Measurements from ENCODE around the gene SLC16A12.

The SLC16A12 gene, protein sequence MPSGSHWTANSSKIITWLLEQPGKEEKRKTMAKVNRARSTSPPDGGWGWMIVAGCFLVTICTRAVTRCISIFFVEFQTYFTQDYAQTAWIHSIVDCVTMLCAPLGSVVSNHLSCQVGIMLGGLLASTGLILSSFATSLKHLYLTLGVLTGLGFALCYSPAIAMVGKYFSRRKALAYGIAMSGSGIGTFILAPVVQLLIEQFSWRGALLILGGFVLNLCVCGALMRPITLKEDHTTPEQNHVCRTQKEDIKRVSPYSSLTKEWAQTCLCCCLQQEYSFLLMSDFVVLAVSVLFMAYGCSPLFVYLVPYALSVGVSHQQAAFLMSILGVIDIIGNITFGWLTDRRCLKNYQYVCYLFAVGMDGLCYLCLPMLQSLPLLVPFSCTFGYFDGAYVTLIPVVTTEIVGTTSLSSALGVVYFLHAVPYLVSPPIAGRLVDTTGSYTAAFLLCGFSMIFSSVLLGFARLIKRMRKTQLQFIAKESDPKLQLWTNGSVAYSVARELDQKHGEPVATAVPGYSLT

DNA sequence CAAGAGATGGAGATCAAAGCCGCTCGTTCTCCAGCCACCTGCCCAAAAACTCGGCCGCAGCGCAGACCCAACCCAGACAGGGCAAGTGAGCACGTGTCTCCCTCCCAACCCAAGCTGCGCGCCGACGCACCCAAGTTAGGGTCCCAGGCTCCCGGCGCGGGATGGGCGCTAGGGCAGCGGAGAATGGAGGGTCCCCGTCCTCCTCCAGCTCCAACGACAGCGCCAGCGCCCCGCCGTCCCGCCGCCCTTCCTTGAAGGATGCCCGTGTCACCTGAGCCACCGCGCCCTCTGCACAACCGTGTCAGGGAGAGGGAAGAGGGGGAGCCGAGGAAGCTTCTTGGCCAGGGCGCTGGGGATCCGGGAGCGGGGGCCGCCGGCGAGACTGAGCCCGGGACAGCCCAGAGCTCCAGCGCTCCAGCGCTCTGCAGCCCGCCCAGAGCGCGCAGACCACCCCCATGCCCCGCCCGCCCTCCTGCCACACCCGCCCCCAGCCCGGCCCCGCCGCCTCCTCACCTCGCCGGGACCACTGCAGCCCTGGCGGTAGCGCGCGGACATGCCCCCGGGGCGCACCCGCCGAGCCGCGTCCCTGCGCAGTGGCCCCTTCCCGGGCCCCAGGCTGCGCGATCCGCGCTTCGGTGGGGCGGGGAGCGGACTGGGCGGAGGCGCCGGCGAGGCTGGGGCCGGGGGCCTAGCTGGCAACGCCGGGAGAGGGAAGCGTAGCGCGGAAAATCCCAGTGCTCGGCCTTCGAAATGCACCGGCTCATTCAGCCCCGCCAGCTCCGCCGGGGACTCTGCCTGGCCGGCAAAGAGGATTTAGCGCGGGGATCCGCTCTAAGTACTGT, at the start of gene SLC16A12:
Gene SLC16A12 (minus strand): TSS at position 424 of the 842 bp plus-strand sequence. CDS start 73,016 bp downstream, outside the sequence.
- TF ChIP-seq ZFX (IDR thresholded peaks at IDR 0.05) = no peak
- TF ChIP-seq, protein P1, sequence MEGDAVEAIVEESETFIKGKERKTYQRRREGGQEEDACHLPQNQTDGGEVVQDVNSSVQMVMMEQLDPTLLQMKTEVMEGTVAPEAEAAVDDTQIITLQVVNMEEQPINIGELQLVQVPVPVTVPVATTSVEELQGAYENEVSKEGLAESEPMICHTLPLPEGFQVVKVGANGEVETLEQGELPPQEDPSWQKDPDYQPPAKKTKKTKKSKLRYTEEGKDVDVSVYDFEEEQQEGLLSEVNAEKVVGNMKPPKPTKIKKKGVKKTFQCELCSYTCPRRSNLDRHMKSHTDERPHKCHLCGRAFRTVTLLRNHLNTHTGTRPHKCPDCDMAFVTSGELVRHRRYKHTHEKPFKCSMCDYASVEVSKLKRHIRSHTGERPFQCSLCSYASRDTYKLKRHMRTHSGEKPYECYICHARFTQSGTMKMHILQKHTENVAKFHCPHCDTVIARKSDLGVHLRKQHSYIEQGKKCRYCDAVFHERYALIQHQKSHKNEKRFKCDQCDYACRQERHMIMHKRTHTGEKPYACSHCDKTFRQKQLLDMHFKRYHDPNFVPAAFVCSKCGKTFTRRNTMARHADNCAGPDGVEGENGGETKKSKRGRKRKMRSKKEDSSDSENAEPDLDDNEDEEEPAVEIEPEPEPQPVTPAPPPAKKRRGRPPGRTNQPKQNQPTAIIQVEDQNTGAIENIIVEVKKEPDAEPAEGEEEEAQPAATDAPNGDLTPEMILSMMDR (conservative IDR thresholded peaks at IDR 0.05) = no peak

DNA sequence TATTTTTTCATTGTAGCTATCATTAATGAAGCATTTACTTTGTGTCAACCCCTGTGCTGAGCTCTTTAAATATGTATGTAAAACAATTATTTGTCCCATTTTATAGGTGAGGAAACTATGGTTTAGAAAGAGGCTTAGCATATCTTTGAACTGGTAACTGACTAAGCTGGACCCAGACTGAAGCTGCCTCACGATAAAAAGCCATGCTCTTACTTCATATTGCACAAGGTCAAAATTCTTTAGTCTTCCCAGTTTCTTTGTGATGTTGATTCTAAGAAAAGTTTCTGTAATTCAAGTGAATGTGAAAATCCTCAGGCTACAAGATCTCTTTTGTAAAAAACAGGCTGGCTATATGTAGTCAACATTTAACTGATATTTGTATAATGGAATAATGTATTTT, 46.6 kb upstream of the SLC16A12 start:
- TF ChIP-seq, protein P1 (conservative IDR thresholded peaks at IDR 0.05) = no peak
- TF ChIP-seq ZFX (IDR thresholded peaks at IDR 0.05) = no peak
- H3K27ac ChIP-seq = no peak overlapping the region

More for the DNA sequence above, at the start of gene SLC16A12:
- no peak within 1 kb of the TSS for H3K27ac ChIP-seq

DNA sequence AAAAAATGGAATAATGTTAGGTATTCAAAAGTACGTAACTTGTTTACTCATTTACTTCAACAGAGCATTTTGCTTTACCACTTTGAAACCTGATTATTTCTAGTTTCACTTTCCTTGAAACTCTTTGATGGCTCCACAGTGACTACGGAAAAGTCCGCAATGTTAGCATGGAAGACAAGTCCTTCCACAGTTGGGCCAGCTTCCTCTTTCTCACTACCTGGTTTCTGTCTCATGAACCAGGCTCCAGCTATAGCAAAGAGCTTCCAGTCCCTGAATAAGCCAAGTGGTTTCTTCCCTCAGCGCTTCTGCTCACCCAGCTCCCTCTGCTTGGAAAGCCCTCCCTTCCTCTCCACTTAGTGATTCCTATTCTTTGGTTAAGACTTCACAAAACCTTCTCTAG, 44.8 kb upstream of the SLC16A12 start:
- no peak overlapping the region for H3K27ac ChIP-seq
- TF ChIP-seq, protein P1 (conservative IDR thresholded peaks at IDR 0.05) = no peak
- TF ChIP-seq ZFX (IDR thresholded peaks at IDR 0.05) = no peak

DNA sequence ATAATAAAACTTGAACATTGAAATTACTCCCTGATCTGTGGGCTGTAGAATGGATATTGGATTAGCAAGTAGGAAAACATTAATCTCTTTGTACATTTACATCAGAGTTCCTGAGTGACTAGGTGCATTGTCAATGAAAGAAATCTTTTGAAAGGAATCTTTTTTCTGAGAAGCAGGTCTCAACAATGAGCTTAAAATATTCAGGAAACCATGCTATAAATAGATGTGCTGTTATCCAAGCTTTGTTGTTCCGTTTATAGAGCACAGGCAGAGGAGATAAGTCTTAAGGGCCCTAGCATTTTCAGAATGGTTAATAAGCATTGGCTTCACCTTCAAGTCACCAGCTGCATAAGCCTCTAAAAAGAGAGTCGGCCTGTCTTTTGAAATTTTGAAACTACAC, 41.3 kb upstream of the SLC16A12 start:
- no peak for TF ChIP-seq ZFX (IDR thresholded peaks at IDR 0.05)
- TF ChIP-seq, protein P1 (conservative IDR thresholded peaks at IDR 0.05) = no peak
- H3K27ac ChIP-seq = no peak overlapping the region

DNA sequence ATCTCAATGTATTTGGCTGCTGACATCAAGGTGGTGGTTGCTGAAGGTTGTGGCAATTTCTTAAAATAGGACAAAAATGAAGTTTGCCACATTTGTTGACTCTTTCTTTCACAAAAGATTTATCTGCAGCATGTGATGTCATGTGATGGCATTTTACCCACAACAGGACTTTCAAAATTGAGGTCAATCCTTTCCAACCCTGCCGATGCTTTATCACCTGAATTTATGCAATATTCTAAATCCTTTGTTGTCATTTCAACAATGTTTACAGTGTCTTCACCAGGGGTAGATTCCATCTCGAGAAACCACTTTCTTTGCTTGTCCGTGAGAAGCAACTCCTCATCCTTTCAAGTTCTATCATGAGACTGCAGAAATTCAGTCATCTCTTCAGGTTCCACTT, 40.6 kb upstream of the SLC16A12 start:
- no peak overlapping the region for H3K27ac ChIP-seq
- no peak for TF ChIP-seq ZFX (IDR thresholded peaks at IDR 0.05)
- TF ChIP-seq, protein P1 (conservative IDR thresholded peaks at IDR 0.05) = no peak

DNA sequence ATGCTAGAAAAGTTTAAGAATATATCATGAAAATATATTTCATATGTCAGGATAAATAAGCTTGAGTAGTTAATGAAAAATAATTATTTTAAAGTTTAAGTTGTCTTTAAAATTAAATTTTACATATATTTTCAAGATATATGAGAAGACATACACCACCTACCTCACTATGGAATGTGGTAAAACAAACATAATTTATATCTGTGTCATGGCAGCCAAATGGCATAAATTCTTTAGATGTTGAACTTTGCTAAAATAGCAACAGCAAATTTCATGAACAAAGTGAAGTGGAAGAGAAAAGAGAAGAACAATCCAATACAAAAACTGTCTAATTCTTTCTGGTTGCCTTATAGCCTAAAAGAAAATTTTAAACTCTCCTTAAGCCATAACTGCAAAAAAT, 39.6 kb upstream of the SLC16A12 start:
- no peak for TF ChIP-seq ZFX (IDR thresholded peaks at IDR 0.05)
- TF ChIP-seq, protein P1 (conservative IDR thresholded peaks at IDR 0.05) = no peak
- H3K27ac ChIP-seq = no peak overlapping the region

DNA sequence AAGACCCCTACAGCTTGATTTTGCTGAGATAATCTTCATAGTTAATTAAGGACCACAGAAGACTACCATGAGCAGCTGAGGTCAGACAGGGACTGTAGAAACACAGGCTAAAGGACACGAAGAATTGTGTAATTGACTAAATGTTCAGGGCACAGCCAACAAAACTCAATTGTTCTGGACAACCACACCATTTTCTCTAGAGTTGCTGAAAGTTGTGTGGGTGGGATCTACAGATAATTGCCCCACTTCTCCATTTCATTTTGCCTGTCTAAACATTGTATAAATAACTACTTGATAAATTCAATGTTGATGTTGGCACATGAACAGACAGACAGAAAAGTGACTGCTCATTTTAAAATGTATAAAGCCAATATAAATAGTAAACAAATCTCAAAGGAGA, 39.0 kb upstream of the SLC16A12 start:
- no peak overlapping the region for H3K27ac ChIP-seq
- TF ChIP-seq, protein P1 (conservative IDR thresholded peaks at IDR 0.05) = no peak
- no peak for TF ChIP-seq ZFX (IDR thresholded peaks at IDR 0.05)

Data from C4-2B (cell line).